Measurements from ENCODE around the gene MDGA2. TPM values are rescaled to one million over a fixed set of nuclear protein-coding genes. Genes with fewer than 3 reads are reported as not detected.
"Not testable (repeated sequence)": the region's sequence is repeated elsewhere in the genome, so short reads cannot be mapped to it uniquely, and the experiment has no call there.

MDGA2 gene
- total and polyA plus RNA-seq, 8 donors: not detected

DNA sequence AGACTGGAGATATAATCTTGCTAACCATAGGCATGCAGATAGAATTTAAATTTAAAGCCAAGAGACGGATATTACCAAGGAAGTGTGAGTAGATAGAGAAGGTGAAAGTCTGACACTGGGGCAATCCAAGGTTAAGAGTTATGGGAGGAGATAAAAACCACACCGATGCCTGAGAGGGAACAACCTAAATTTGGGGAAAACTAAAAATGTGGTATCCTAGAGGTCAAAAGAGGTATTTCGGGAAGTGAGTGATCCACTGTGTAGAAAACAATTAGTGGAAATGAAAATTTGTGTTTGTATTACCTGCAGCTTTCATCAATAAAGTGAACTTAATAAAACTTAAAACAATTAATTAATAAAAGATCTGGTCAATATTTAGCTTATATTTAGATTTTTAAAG lies 754.9 kb downstream of the MDGA2 start:
- TF ChIP-seq, protein P1, sequence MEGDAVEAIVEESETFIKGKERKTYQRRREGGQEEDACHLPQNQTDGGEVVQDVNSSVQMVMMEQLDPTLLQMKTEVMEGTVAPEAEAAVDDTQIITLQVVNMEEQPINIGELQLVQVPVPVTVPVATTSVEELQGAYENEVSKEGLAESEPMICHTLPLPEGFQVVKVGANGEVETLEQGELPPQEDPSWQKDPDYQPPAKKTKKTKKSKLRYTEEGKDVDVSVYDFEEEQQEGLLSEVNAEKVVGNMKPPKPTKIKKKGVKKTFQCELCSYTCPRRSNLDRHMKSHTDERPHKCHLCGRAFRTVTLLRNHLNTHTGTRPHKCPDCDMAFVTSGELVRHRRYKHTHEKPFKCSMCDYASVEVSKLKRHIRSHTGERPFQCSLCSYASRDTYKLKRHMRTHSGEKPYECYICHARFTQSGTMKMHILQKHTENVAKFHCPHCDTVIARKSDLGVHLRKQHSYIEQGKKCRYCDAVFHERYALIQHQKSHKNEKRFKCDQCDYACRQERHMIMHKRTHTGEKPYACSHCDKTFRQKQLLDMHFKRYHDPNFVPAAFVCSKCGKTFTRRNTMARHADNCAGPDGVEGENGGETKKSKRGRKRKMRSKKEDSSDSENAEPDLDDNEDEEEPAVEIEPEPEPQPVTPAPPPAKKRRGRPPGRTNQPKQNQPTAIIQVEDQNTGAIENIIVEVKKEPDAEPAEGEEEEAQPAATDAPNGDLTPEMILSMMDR (IDR thresholded peaks at IDR 0.05): peak in 1 of 4 donors; percentile 17
- H3K27me3 ChIP-seq: no peaks in the 10 kb centered on the region
- no peaks in the 10 kb centered on the region for H3K36me3 ChIP-seq
- 76 to 85% methylated on average over 3 of the region's 3 CpGs for WGBS, 2 donors
- intact Hi-C loops (cut with DNase I): no loop called here
- H3K9me3 ChIP-seq: no peaks in the 10 kb centered on the region
- H3K4me1 ChIP-seq: no peaks in the 10 kb centered on the region
- no peak overlapping the region for H3K27ac ChIP-seq
- no peak for ATAC-seq
- no peak for DNase-seq
- H3K4me3 ChIP-seq: no peak overlapping the region
- no peak for FAIRE-seq

DNA sequence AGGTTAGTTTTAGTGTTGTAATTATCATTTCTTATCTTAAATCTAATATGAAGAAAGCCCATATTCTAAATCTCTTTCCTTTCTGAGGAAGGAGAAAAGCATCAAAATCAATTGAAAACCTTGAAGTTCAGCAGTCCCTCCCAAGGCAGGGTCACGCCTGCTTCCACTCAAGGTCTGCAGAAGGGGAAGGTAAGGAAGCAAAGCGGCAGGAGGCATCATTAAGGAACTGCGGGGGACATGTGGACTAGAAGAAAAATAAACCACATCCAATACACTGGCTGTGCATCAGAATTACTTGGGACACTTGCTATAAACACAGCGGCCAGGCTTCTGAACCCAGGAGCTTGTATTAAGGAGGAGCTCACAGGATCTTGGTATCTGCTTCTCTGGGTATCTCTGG lies 759.9 kb downstream of the MDGA2 start:
- H3K4me3 ChIP-seq, H3K27me3 ChIP-seq: not testable (repeated sequence)
- WGBS, 2 donors: 52 to 56% methylated on average over 3 to 4 of the region's 4 CpGs

DNA sequence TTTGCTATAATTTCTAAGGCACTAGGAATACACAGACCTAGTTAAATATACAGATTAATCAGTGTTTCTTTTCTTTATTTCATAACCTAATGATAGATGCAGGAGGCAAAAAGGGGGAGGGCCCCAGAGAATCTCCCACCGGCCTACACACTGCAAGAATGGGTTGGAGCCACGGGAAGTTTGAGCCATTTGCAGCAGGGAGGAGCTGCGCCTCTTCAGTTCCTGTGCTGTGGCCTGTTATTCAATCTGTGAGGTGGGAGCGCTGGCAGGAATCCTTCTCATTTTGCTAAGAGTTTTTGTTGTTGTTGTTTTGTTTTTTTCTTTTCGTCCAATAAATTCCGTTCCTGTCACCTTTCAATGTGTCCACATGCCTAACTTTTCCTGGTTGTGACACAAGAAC lies 772.6 kb downstream of the MDGA2 start:
- WGBS, 2 donors: 50 to 58% methylated on average over 6 of the region's 6 CpGs
- H3K4me1 ChIP-seq: no peaks in the 10 kb centered on the region
- ATAC-seq (no peak), FAIRE-seq (no peak), DNase-seq (no peak)
- no peak overlapping the region for H3K27ac ChIP-seq
- no peak overlapping the region for H3K4me3 ChIP-seq
- no peaks in the 10 kb centered on the region for H3K9me3 ChIP-seq
- no peaks in the 10 kb centered on the region for H3K27me3 ChIP-seq
- TF ChIP-seq, protein P1 (IDR thresholded peaks at IDR 0.05): no peak
- intact Hi-C loops (cut with DNase I): no loop called here
- no peaks in the 10 kb centered on the region for H3K36me3 ChIP-seq

More for the DNA sequence above, 759.9 kb downstream of the MDGA2 start:
- H3K36me3 ChIP-seq; DNase-seq; intact Hi-C loops (cut with DNase I); H3K27ac ChIP-seq; FAIRE-seq; ATAC-seq; H3K4me1 ChIP-seq; H3K9me3 ChIP-seq: not testable (repeated sequence)

DNA sequence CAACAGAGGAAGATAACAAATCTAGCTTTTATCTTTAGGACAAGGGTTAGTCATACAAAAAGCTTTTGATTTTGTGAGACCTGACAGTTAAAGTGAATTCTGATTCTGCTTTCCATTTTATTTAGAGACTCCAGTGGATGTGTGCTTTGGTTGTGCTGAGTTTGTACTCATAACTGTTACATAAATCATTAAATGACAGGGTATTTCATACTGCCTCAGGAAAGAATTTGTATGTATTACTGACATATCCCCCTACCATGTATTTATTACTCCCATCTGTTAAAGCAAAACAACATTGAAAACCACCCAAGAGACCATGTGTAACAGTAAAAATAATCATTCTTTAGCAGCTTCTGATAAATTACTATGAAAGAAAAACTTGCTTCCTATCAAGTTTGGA lies 780.9 kb downstream of the MDGA2 start:
- TF ChIP-seq, protein P1 (IDR thresholded peaks at IDR 0.05): no peak
- Histone ChIP-seq H3K36me3 (no peaks in the 10 kb centered on the region), H3K4me3 (no peak overlapping the region), H3K4me1 (no peaks in the 10 kb centered on the region), H3K27ac (no peak overlapping the region), H3K9me3 (no peaks in the 10 kb centered on the region), H3K27me3 (no peaks in the 10 kb centered on the region)
- FAIRE-seq: no peak
- ATAC-seq: no peak
- DNase-seq: no peak
- intact Hi-C loops (cut with DNase I): no loop called here

DNA sequence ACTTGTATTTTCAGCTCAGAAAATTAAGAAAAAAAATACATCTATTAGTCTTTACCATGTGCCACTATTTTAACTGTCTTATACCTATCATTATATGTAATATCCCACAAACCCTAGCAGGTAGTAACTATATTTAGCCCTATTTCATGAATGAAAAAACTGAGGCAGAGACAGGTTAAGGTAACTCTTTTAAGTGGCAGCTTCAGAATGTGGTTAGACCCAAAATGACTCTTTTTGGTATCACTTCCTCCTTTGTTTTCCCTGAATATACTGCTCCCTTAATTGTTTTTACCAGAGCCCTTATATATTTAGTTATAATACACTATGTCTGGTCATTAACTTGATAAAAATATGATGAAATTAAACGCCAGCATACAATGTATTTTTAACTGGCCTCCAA lies 788.3 kb downstream of the MDGA2 start:
- DNase-seq (no peak), ATAC-seq (no peak), FAIRE-seq (no peak)
- TF ChIP-seq, protein P1 (IDR thresholded peaks at IDR 0.05): no peak
- WGBS, 2 donors: 43 to 59% methylated on average over 1 of the region's 1 CpG
- intact Hi-C loops (cut with DNase I): no loop called here
- Histone ChIP-seq H3K4me1 (no peaks in the 10 kb centered on the region), H3K36me3 (no peaks in the 10 kb centered on the region), H3K27ac (no peak overlapping the region), H3K27me3 (no peaks in the 10 kb centered on the region), H3K9me3 (no peaks in the 10 kb centered on the region), H3K4me3 (no peak overlapping the region)

DNA sequence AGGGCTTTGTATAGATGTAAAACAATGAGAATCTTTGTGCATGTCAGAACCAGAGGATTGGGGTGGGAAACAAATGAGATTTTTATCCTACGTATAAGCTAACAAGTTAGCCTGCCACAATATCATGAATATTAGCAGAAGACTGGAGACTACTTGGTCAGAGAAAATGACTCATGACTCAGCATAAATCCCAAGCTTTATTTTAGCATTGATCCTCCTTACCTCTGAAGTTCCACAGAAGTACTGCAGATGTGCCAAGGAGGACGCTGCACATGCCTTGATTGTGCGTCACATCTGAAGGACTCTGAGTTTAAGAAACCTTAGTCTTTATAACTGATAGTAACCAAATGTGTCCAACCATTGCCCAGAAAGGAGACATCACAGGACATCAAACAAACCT lies 789.8 kb downstream of the MDGA2 start:
- Histone ChIP-seq H3K36me3 (no peaks in the 10 kb centered on the region), H3K4me1 (no peaks in the 10 kb centered on the region), H3K9me3 (no peaks in the 10 kb centered on the region), H3K4me3 (no peak overlapping the region), H3K27ac (no peak overlapping the region), H3K27me3 (no peaks in the 10 kb centered on the region)
- intact Hi-C loops (cut with DNase I): no loop called here
- FAIRE-seq (no peak), DNase-seq (no peak), ATAC-seq (no peak)
- WGBS, 2 donors: 65 to 72% methylated on average over 3 of the region's 3 CpGs
- TF ChIP-seq, protein P1 (IDR thresholded peaks at IDR 0.05): no peak
